ENCODE measurements around the gene MPG.

DNA sequence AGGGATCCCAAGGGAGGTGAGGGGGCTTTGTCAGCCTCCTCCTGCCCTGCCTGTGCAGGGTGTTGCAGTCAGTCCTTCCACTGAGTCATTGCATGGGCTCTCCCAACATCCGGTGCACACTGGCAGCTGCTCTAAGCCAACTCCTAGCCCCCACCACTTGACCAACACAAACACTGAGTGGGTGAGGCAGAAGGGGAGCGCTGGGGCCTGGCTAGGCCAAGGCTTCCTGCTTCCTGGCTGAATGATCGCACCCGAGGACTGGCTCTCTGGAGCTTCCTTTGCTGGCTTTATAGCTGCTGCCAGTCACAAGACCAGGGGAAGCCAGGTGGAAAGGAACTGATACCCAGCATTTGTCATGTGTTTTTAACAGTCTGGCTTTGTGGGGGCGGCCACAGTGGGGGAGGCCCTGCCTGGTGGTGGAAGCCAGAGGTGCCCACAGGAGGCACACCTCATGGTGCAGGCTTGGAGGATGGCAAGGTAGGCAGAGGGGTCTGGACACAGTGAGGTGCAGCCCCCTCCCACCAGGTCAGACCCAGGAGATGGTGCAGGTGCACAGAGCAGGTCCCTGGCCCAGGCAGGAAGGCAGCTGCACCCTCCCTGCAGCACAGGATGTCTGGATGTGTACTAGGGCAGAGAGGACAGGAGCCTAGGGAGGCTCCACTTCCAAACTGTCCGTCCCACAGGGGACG lies 6.8 kb downstream of the MPG start:
- TF ChIP-seq, protein P1, sequence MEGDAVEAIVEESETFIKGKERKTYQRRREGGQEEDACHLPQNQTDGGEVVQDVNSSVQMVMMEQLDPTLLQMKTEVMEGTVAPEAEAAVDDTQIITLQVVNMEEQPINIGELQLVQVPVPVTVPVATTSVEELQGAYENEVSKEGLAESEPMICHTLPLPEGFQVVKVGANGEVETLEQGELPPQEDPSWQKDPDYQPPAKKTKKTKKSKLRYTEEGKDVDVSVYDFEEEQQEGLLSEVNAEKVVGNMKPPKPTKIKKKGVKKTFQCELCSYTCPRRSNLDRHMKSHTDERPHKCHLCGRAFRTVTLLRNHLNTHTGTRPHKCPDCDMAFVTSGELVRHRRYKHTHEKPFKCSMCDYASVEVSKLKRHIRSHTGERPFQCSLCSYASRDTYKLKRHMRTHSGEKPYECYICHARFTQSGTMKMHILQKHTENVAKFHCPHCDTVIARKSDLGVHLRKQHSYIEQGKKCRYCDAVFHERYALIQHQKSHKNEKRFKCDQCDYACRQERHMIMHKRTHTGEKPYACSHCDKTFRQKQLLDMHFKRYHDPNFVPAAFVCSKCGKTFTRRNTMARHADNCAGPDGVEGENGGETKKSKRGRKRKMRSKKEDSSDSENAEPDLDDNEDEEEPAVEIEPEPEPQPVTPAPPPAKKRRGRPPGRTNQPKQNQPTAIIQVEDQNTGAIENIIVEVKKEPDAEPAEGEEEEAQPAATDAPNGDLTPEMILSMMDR (IDR thresholded peaks at IDR 0.05) = no peak
- TF ChIP-seq ZFX (IDR thresholded peaks at IDR 0.05; ENCODE audit: borderline replicate concordance) = no peak
